ENCODE results near the gene HOXD4.
A peak's percentile ranks its signal among the peaks of the same experiment; 100 is the strongest.

GRCh38 chr2:176146101-176146500 is 5.2 kb upstream of the HOXD4 start:
- TF ChIP-seq, protein P1, sequence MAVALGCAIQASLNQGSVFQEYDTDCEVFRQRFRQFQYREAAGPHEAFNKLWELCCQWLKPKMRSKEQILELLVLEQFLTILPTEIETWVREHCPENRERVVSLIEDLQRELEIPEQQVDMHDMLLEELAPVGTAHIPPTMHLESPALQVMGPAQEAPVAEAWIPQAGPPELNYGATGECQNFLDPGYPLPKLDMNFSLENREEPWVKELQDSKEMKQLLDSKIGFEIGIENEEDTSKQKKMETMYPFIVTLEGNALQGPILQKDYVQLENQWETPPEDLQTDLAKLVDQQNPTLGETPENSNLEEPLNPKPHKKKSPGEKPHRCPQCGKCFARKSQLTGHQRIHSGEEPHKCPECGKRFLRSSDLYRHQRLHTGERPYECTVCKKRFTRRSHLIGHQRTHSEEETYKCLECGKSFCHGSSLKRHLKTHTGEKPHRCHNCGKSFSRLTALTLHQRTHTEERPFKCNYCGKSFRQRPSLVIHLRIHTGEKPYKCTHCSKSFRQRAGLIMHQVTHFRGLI (tag by site-specific recombination; IDR thresholded peaks at IDR 0.05), result no peak
- TF ChIP-seq ZXDB (tag by site-specific recombination; IDR thresholded peaks at IDR 0.05) (peak; percentile 52; the same call in 1 of the 2 replicates), ELK4 (IDR thresholded peaks at IDR 0.05; ENCODE audit: borderline replicate concordance, low read depth, low read length) (no peak), CTCF (tag by site-specific recombination; IDR thresholded peaks at IDR 0.05) (no peak), WT1 (tag by site-specific recombination; IDR thresholded peaks at IDR 0.05) (no peak), ZNF837 (tag by site-specific recombination; IDR thresholded peaks at IDR 0.05) (no peak), PRDM1 (tag by site-specific recombination; IDR thresholded peaks at IDR 0.05) (no peak), ZNF654 (tag by site-specific recombination; IDR thresholded peaks at IDR 0.05; ENCODE audit: low read depth) (no peak), AEBP2 (tag by site-specific recombination; IDR thresholded peaks at IDR 0.05; ENCODE audit: borderline replicate concordance) (no peak), ZNF292 (tag by site-specific recombination; IDR thresholded peaks at IDR 0.05; ENCODE audit: borderline replicate concordance, low read depth) (no peak), ZNF184 (tag by site-specific recombination; IDR thresholded peaks at IDR 0.05) (no peak), REST (tag by site-specific recombination; IDR thresholded peaks at IDR 0.05) (no peak), SP2 (tag by site-specific recombination; IDR thresholded peaks at IDR 0.05) (0 out of 2 replicates have a peak, but pooled peaks have one; percentile 9)
